RPMI8226 (cell line): Measurements from ENCODE around the gene EFCAB10.
"Not testable (repeated sequence)": the region's sequence is repeated elsewhere in the genome, so short reads cannot be mapped to it uniquely, and the experiment has no call there.

Source experiments
- DNase-seq: peaks from one replicate; pipeline ENCODE4 v3.0.0-alpha.2; 2015

Gene EFCAB10

DNA sequence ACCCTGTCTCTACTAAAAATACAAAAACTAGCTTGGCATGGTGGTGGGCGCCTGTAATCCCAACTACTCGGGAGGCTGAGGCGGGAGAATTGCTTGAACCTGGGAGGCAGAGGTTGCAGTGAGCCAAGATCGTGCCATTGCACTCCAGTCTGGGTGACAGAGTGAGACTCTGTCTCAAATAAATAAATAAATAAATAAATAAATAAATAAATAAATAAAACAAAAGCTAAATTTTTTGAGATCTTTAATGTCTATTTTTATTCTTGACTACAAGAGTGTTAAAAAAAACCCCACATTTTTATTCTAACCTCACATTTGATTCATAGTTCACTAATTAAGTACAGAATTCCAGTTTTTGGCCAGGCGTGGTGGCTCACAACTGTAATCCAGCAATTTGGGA lies 53.6 kb downstream of the EFCAB10 start:
- not testable (repeated sequence) for DNase-seq

DNA sequence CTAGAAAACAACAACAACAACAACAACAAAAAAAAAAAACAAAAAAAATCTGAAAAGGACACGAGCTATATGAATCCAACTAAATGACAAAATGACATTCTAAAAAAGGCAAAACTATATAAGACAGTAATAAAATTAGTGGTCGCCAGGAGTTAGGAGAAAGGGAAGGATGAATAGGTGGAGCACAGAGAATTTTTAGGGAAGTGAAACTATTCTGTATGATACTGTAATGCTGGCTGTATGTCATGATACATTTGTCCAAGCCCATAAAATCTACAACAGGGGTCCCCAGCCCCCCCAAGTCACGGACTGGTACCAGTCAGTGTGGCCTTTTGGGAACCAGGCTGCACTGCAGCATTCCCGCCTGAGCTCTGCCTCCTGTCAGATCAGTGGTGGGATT lies 56.5 kb downstream of the EFCAB10 start:
- peak; percentile 22 for DNase-seq

DNA sequence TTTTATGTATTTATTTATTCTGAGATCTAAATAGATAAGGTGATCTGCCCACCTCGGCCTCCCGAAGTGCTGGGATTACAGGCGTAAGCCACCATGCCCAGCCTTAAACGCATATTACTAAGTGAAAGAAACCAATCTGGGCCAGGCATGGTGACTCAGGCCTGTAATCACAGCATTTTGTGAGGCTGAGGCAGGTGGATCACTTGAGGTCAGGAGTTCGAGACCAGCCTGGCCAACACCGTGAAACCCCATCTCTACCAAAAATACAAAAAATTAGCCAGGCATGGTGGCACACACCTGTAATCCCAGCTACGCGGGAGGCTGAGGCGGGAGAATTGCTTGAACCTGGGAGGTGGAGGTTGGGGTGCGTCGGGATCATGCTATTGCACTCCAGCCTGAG lies 56.9 kb downstream of the EFCAB10 start:
- not testable (repeated sequence) for DNase-seq

DNA sequence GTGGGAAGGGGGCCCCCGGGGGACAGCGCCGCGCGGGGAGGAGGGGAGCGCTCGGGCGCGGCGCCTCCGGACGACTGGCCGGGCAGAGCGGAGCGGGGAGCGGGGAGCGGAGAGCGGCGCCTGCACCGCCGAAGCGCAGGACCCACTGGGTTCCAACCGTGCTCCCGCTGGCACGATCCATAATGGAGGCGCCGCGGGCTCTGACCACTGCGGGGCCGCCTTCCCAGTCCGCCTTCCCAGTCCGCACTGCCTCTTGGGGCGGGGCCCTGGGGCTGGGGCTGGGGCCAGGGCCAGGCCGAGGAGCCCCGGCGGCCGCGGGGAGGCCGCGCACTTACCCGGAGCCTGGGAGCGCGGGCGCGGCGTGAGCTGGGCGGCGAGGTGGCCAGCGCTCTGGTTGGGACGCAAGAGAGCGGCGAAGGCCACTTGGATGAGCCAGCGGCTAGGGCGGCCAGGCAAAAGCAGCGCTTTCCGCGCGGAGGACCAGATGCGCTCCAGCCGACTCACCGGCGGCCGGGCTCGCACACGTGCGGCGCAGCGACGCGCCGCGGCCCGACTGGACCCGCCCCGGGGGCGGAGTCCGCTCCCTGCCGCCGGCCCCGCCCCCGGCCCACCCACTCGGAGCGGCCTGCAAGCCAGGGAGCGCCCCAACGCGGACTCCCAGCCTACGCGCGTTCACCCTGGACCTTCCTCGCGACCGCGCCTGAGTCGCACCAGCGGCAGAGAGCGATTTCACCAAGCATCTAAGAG lies 59.4 kb downstream of the EFCAB10 start, which contains the start of gene PUS7:
Gene PUS7 (minus strand): TSS at position 555 of the 747 bp plus-strand sequence. CDS start 13,759 bp downstream, outside the sequence.
- DNase-seq, result peak; percentile 97

DNA sequence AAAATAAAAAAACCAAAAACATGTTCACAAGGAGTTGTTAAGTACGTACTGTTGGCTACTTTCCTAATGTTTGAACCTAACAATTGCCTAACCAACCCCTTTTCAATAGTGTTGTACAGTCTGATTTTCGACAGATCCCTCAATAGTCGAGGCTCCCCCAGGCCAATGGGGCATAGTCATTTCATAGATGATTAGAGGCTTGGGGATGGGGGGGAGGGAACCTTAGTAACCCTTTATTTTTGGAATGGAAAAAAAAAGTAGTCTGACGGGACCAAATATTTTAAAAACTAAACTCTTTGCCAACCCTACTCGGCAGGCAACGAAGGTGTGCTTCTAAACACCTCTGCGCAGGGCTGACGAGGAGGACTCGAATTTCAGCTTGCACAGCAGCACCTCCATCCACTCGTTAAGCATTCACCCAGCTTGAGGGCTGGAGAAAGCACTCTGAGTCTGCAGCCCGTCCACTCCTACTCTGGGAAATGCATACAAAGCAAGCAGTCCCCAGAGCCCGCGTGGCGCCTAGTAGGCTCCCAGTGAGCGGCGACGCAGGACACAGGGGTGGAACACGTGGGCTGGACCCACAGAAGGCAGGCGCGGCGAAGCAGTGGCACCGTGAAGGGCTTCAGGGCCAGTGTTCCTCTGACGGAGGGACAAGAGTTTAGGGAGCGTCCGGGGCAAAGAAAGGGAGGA lies 60.1 kb downstream of the EFCAB10 start:
- DNase-seq, result peak; percentile 92

DNA sequence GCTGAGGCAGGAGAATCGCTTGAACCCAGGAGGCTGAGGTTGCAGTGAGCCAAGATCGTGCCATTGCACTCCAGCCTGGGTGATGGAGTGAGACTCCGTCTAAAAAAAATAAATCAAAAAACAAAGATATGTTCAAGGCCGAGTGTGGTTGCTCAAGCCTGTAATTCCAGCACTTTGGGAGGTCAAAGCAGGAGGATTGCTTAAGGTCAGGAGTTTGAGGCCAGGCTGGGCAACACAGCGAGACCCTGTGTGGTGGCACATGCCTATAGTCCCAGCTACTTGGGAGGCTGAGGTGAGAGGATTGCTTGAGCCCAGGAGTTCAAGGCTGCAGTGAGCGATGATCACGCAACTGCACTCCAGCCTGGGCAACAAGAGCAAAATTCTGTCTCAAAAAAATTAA lies 60.7 kb downstream of the EFCAB10 start:
- DNase-seq, result not testable (repeated sequence)

DNA sequence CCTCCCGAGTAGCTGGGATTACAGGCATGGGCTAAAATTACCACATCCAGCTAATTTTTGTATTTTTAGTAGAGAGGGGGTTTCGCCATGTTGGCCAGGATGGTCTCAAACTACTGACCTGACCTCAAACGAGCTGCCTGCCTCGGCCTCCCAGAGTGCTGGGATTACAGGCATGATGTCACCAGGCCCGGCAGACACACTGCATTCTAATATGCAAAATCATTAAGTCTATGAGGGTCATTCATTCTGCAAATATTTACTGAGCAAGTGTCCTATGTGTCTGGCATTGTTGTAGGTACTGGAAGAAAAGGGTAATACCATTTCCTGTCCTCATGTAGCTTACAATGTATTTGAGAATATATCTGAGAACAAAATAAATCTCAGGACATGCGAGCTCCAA lies 61.9 kb downstream of the EFCAB10 start:
- DNase-seq, result no peak

DNA sequence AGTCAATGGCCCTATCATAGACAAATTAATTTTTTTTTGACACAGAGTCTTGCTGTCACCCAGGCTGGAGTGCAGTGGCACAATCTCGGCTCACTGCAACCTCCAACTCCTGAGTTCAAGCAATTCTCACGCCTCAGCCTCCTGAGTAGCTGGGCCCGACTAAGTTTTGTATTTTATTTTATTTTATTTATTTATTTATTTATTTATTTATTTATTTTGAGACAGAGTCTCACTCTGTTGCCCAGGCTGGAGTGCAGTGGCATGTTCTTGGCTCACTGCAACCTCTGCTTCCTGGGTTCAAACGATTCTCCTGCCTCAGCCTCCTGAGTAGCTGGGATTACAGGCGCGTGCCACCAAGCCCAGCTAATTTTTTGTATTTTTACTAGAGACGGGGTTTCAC lies 65.7 kb downstream of the EFCAB10 start:
- not testable (repeated sequence) for DNase-seq
